Glutamatergic neuron (in vitro differentiated cells): ENCODE data around the gene PRPH2. TPM values are rescaled to one million over a fixed set of nuclear protein-coding genes. Genes with fewer than 3 reads are reported as not detected.
"Not testable (repeated sequence)": the region's sequence is repeated elsewhere in the genome, so short reads cannot be mapped to it uniquely, and the experiment has no call there.

Source experiments
- DNase-seq: peaks from one replicate; pipeline ENCODE4 v3.0.0; 2022
- H3K27ac Mint-ChIP-seq: one replicate; pipeline ENCODE4 v1.8.0; 2020; ENCODE audit warnings: mild to moderate bottlenecking, mixed read lengths, inconsistent platforms; ENCODE audit not compliant: unreplicated experiment
- H3K27me3 Mint-ChIP-seq: one replicate; pipeline ENCODE4 v1.8.0; 2020; ENCODE audit warnings: mild to moderate bottlenecking, moderate library complexity, mixed read lengths, inconsistent platforms; ENCODE audit not compliant: unreplicated experiment
- H3K36me3 Mint-ChIP-seq: one replicate; pipeline ENCODE4 v1.8.0; 2020; ENCODE audit warnings: mild to moderate bottlenecking, mixed read lengths, inconsistent platforms; ENCODE audit not compliant: unreplicated experiment
- H3K4me1 Mint-ChIP-seq: one replicate; pipeline ENCODE4 v1.8.0; 2020; ENCODE audit warnings: mild to moderate bottlenecking, low read depth, mixed read lengths, inconsistent platforms; ENCODE audit not compliant: unreplicated experiment
- H3K4me3 Mint-ChIP-seq: one replicate; pipeline ENCODE4 v1.8.0; 2020; ENCODE audit warnings: mild to moderate bottlenecking, mixed read lengths, inconsistent platforms; ENCODE audit not compliant: unreplicated experiment
- H3K9me3 Mint-ChIP-seq: one replicate; pipeline ENCODE4 v1.8.0; 2020; ENCODE audit warnings: mild to moderate bottlenecking, moderate library complexity, mixed read lengths, inconsistent platforms; ENCODE audit not compliant: unreplicated experiment
- total RNA-seq: library from RNA; stranded (reverse); fragmentation: NEBNext Ultra II Directional; extraction: Animal tissue kit (Norgen Biotek cat#: 25700); gene quantifications from one replicate; pipeline ENCODE4 v1.2.1, GENCODE V29; 2021; ENCODE audit not compliant: unreplicated experiment
- TF ChIP-seq, protein P1 (sequence below): fragments of 200-600 bp; sonication (generic); IDR thresholded peaks from one replicate; pipeline ENCODE4 v1.5.0; 2021; ENCODE audit not compliant: partially characterized antibody, unreplicated experiment

PRPH2 gene
- total RNA-seq, 1 donor from 2014 or later = not detected

- TF ChIP-seq, protein P1, sequence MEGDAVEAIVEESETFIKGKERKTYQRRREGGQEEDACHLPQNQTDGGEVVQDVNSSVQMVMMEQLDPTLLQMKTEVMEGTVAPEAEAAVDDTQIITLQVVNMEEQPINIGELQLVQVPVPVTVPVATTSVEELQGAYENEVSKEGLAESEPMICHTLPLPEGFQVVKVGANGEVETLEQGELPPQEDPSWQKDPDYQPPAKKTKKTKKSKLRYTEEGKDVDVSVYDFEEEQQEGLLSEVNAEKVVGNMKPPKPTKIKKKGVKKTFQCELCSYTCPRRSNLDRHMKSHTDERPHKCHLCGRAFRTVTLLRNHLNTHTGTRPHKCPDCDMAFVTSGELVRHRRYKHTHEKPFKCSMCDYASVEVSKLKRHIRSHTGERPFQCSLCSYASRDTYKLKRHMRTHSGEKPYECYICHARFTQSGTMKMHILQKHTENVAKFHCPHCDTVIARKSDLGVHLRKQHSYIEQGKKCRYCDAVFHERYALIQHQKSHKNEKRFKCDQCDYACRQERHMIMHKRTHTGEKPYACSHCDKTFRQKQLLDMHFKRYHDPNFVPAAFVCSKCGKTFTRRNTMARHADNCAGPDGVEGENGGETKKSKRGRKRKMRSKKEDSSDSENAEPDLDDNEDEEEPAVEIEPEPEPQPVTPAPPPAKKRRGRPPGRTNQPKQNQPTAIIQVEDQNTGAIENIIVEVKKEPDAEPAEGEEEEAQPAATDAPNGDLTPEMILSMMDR = no peak
- Mint-ChIP-seq H3K27ac (peak overlapping the region; percentile 69), H3K4me3 (peak overlapping the region; percentile 65), H3K9me3 (peaks cover 5% of the 10 kb centered on the region), H3K27me3 (peaks cover 8% of the 10 kb centered on the region), H3K4me1 (peaks cover 9% of the 10 kb centered on the region), H3K36me3 (no peaks in the 10 kb centered on the region)
- DNase-seq = no peak
Measured at GRCh38 chr6:42742116-42742894, 19.9 kb upstream of the PRPH2 start.

DNA sequence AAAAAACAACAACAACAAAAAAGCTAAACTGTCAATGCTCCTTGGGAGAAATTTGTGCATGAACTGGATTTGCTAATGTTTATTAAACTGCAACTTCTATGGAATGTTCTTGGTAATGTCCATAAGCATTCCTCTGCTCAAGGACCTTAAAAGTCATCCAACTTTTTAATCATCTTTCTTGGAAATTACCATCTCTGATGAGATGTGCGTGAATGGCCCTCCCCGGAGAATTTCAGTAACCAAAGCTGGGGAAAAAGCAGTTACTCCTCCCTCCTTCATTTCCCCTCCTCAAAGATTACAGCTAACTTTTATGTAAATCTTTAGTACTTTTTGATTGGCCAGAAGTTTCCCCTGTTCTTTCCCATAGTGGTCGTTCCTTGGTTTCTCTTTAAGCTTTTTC is 18.3 kb upstream of the PRPH2 start:
- no peak overlapping the region for H3K27ac Mint-ChIP-seq
- H3K4me1 Mint-ChIP-seq = peaks cover 9% of the 10 kb centered on the region
- peaks cover 1% of the 10 kb centered on the region for H3K9me3 Mint-ChIP-seq
- no peak overlapping the region for H3K4me3 Mint-ChIP-seq
- H3K36me3 Mint-ChIP-seq = no peaks in the 10 kb centered on the region
- TF ChIP-seq, protein P1 = no peak
- H3K27me3 Mint-ChIP-seq = peaks cover 4% of the 10 kb centered on the region
- no peak for DNase-seq

- Mint-ChIP-seq H3K27me3 (no peaks in the 10 kb centered on the region), H3K9me3 (no peaks in the 10 kb centered on the region), H3K36me3 (no peaks in the 10 kb centered on the region), H3K4me1 (no peaks in the 10 kb centered on the region), H3K4me3 (no peak overlapping the region), H3K27ac (no peak overlapping the region)
- TF ChIP-seq, protein P1 = no peak
- DNase-seq = no peak
Measured at GRCh38 chr6:42735976-42736375, 13.6 kb upstream of the PRPH2 start.

DNA sequence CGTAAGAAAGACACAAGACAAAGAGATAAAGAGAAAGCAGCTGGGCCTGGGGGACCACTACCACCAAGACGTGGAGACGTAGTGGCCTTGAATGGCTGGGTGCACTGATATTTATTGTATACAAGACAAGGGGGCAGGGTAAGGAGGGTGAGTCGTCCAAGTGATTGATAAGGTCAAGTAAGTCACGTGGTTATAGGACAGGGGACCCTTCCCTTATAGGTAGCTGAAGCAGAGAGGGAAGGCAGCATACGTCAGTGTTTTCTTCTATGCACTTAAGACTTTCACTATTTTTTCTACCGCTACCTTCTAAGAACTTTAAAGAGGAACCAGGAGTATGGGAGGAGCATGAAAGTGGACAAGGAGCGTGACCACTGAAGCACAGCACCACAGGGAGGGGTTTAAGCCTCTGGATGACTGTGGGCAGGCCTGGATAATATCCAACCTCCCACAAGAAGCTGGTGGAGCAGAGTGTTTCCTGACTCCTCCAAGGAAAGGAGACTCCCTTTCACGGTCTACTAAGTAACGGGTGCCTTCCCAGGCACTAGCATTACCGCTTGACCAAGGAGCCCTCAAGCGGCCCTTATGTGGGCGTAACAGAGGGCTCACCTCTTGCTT is 11.6 kb upstream of the PRPH2 start:
- H3K4me3 Mint-ChIP-seq = not testable (repeated sequence)

GRCh38 chr6:42729731-42730130 is 7.3 kb upstream of the PRPH2 start:
- Mint-ChIP-seq H3K27me3 (peaks cover 2% of the 10 kb centered on the region), H3K27ac (no peak overlapping the region), H3K36me3 (no peaks in the 10 kb centered on the region), H3K4me3 (no peak overlapping the region), H3K4me1 (no peaks in the 10 kb centered on the region), H3K9me3 (no peaks in the 10 kb centered on the region)
- TF ChIP-seq, protein P1 = no peak
- no peak for DNase-seq

More for the DNA sequence above, 11.6 kb upstream of the PRPH2 start:
- not testable (repeated sequence) for H3K4me1 Mint-ChIP-seq, H3K27ac Mint-ChIP-seq, H3K36me3 Mint-ChIP-seq, DNase-seq, H3K9me3 Mint-ChIP-seq, H3K27me3 Mint-ChIP-seq
